Measurements from ENCODE around the gene BAG1.

GRCh38 chr9:33310748-33311147, 46.2 kb upstream of the BAG1 start:
- TF ChIP-seq CTCF (IDR thresholded peaks at IDR 0.05 in 4 of 5, conservative IDR thresholded peaks at IDR 0.05 in 1 of 5) (no peak), POLR2A (IDR thresholded peaks at IDR 0.05) (no peak)

All from gastrocnemius medialis (tissue), 4 donors.